Vagina (tissue), 2 donors: ENCODE data around the gene AQP6. TPM values are rescaled to one million over a fixed set of nuclear protein-coding genes. Genes with fewer than 3 reads are reported as not detected.

ENCODE experiments used
- DNase-seq, 2 donors: peaks; one replicate each; pipeline ENCODE4 v3.0.0-alpha.2; 2017; ENCODE audit errors: extremely low spot score in 2 of 2
- H3K27ac ChIP-seq: fragments of 200-600 bp; sonication (generic); one replicate; pipeline ENCODE4 v1.5.1; 2019
- H3K27me3 ChIP-seq: fragments of 200-600 bp; sonication (generic); one replicate; pipeline ENCODE4 v1.5.1; 2019
- H3K36me3 ChIP-seq, 2 donors: fragments of 200-600 bp; sonication (generic); one replicate each; pipeline ENCODE4 v1.5.1; 2017 to 2019
- H3K4me1 ChIP-seq: fragments of 200-600 bp; sonication (generic); one replicate; pipeline ENCODE4 v1.5.1; 2019
- H3K4me3 ChIP-seq, 2 donors: fragments of 200-600 bp; sonication (generic); 1 replicate in 1 of 2; 2 replicates in 1 of 2; pipeline ENCODE4 v1.5.1; 2016 to 2019
- H3K9me3 ChIP-seq: fragments of 200-600 bp; sonication (generic); one replicate; pipeline ENCODE4 v1.5.1; 2019
- POLR2A ChIP-seq, 2 donors: fragments of 450-650 bp; IDR thresholded peaks; one replicate each; pipeline ENCODE4 v1.6.1; 2017; ENCODE audit warnings: antibody characterized with exemption in 2 of 2, mild to moderate bottlenecking in 2 of 2, moderate library complexity in 2 of 2
- POLR2AphosphoS5 ChIP-seq, 2 donors: sonication (generic); formaldehyde crosslinking; IDR thresholded peaks; one replicate each; pipeline ENCODE4 v1.9.0; 2017; ENCODE audit warnings: antibody characterized with exemption in 2 of 2, mild to moderate bottlenecking in 2 of 2, low read depth in 1 of 2; ENCODE audit not compliant: insufficient read depth in 1 of 2
- intact Hi-C: fragments of 100-400 bp; cut with DNase I; formaldehyde crosslinking; loops from one replicate; pipeline ENCODE4 v1.15.1; 2023
- total RNA-seq: library from RNA; depleted of rRNA; stranded (reverse); fragments of >200 nt; gene quantifications from one replicate; pipeline ENCODE4 v1.2.3, GENCODE V29; 2016
- TF ChIP-seq, protein P1 (sequence below), 3 experiments: fragments of 450-650 bp in 2 of 3; fragments of 200-600 bp in 1 of 3; sonication (generic) in 1 of 3; IDR thresholded peaks; one replicate each; pipeline ENCODE4 v1.5.1; 2017 to 2019; ENCODE audit warnings: antibody characterized with exemption in 3 of 3, mild to moderate bottlenecking in 2 of 3, moderate library complexity in 2 of 3

Gene AQP6
- total RNA-seq, 1 donor from 2014 or later: not detected

DNA sequence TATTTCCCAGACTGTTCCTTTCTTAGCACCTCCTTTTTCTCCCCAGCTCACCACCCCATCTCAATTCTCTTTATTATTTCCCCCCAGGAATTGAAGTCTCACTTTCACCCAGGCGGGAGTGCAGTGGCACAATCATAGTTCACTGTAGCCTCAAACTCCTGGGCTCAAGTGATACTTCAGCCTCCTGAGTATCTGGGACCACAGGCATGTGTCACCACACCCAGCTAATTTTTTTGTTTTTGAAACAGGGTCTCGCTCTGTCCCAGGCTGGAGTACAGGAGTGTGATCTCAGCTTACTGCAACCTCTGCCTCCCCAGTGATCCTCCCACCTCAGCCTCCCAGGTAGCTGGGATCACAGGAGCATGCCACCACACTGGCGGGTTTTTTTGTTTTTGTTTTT is 41.6 kb downstream of the AQP6 start:
- Histone ChIP-seq H3K27me3 (no peaks in the 10 kb centered on the region), H3K9me3 (no peaks in the 10 kb centered on the region), H3K4me1 (peaks cover 7% of the 10 kb centered on the region), H3K36me3 (no peaks in the 10 kb centered on the region), H3K27ac (no peak overlapping the region), H3K4me3 (no peak overlapping the region)
- DNase-seq: no peak
- intact Hi-C loops: no loop called here
- TF ChIP-seq, protein P1, sequence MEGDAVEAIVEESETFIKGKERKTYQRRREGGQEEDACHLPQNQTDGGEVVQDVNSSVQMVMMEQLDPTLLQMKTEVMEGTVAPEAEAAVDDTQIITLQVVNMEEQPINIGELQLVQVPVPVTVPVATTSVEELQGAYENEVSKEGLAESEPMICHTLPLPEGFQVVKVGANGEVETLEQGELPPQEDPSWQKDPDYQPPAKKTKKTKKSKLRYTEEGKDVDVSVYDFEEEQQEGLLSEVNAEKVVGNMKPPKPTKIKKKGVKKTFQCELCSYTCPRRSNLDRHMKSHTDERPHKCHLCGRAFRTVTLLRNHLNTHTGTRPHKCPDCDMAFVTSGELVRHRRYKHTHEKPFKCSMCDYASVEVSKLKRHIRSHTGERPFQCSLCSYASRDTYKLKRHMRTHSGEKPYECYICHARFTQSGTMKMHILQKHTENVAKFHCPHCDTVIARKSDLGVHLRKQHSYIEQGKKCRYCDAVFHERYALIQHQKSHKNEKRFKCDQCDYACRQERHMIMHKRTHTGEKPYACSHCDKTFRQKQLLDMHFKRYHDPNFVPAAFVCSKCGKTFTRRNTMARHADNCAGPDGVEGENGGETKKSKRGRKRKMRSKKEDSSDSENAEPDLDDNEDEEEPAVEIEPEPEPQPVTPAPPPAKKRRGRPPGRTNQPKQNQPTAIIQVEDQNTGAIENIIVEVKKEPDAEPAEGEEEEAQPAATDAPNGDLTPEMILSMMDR (IDR thresholded peaks at IDR 0.05): no peak
- TF ChIP-seq POLR2A (IDR thresholded peaks at IDR 0.05) (no peak), POLR2AphosphoS5 (IDR thresholded peaks at IDR 0.05; ENCODE audit: insufficient read depth in 1 of 2, low read depth in 1 of 2) (no peak)

GRCh38 chr12:50016501-50017475 is 44.0 kb downstream of the AQP6 start:
- intact Hi-C loops: no loop called here

GRCh38 chr12:50017641-50018040 is 44.9 kb downstream of the AQP6 start:
- no peak for DNase-seq
- intact Hi-C loops: no loop called here
- peak overlapping the region; percentile 53 for H3K27ac ChIP-seq

More at GRCh38 chr12:50016501-50017475, 44.0 kb downstream of the AQP6 start:
- H3K27ac ChIP-seq: peak overlapping the region; percentile 53
- peak in 1 of 2 donors; percentile 31 for TF ChIP-seq POLR2AphosphoS5 (IDR thresholded peaks at IDR 0.05; ENCODE audit: insufficient read depth in 1 of 2, low read depth in 1 of 2)
- no peak for TF ChIP-seq POLR2A (IDR thresholded peaks at IDR 0.05)
- H3K9me3 ChIP-seq: no peaks in the 10 kb centered on the region
- peaks cover 7% of the 10 kb centered on the region for H3K4me1 ChIP-seq
- H3K4me3 ChIP-seq: no peak overlapping the region
- no peaks in the 10 kb centered on the region for H3K36me3 ChIP-seq
- no peak for DNase-seq
- H3K27me3 ChIP-seq: no peaks in the 10 kb centered on the region

DNA sequence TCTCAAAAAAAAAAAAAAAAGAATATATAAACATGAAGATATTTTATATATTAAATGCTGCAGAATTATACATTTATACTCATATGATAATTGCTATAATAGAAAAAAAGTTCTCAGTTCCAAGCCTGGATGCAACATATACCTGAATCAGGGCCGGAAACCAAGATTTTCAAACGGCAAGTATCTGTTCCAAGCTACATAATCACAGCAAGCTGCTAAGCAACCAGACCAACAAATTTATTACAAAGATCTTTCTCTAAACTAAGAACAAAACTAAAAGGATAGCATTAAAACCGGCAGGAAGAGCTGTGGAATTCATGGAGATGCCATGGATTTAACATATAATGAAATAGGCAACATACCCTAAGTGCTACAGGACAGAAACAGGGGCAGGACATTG is 45.4 kb downstream of the AQP6 start:
- Histone ChIP-seq H3K4me3 (no peak overlapping the region), H3K27me3 (no peaks in the 10 kb centered on the region), H3K36me3 (no peaks in the 10 kb centered on the region), H3K27ac (peak overlapping the region; percentile 53), H3K9me3 (no peaks in the 10 kb centered on the region), H3K4me1 (peaks cover 7% of the 10 kb centered on the region)
- TF ChIP-seq POLR2AphosphoS5 (IDR thresholded peaks at IDR 0.05; ENCODE audit: insufficient read depth in 1 of 2, low read depth in 1 of 2) (no peak), POLR2A (IDR thresholded peaks at IDR 0.05) (no peak)
- TF ChIP-seq, protein P1 (IDR thresholded peaks at IDR 0.05): no peak
- no peak for DNase-seq
- intact Hi-C loops: no loop called here

More at GRCh38 chr12:50017641-50018040, 44.9 kb downstream of the AQP6 start:
- H3K27me3 ChIP-seq: no peaks in the 10 kb centered on the region
- H3K9me3 ChIP-seq: no peaks in the 10 kb centered on the region
- TF ChIP-seq POLR2A (IDR thresholded peaks at IDR 0.05) (no peak), POLR2AphosphoS5 (IDR thresholded peaks at IDR 0.05; ENCODE audit: insufficient read depth in 1 of 2, low read depth in 1 of 2) (peak in 1 of 2 donors; percentile 46)
- no peaks in the 10 kb centered on the region for H3K36me3 ChIP-seq
- peaks cover 7% of the 10 kb centered on the region for H3K4me1 ChIP-seq
- no peak overlapping the region for H3K4me3 ChIP-seq

DNA sequence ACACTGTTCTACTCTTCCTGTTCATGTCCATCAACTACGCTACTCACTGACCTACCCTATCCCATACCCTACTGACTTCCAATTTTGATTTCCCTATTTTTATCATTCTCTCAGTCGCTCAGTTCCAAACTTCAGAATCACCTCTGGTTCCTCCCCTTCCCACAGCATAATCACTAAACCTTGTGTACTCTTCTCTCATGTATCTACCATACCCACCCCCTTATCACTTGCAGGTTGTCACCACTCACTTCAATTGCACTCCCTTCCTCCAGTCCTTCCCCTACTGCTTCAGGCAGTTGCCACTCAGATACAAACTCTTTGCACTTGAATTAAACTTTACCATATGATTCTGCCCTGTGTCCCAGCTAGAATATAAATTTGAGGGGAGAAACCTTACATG is 46.2 kb downstream of the AQP6 start:
- DNase-seq: no peak
- intact Hi-C loops: no loop called here

More for the DNA sequence above, 46.2 kb downstream of the AQP6 start:
- Histone ChIP-seq H3K36me3 (no peaks in the 10 kb centered on the region), H3K4me3 (no peak overlapping the region), H3K27ac (no peak overlapping the region), H3K4me1 (peaks cover 7% of the 10 kb centered on the region), H3K27me3 (no peaks in the 10 kb centered on the region), H3K9me3 (no peaks in the 10 kb centered on the region)
- TF ChIP-seq, protein P1 (IDR thresholded peaks at IDR 0.05): no peak
- no peak for TF ChIP-seq POLR2AphosphoS5 (IDR thresholded peaks at IDR 0.05; ENCODE audit: insufficient read depth in 1 of 2, low read depth in 1 of 2)
- TF ChIP-seq POLR2A (IDR thresholded peaks at IDR 0.05): no peak
